A673 (cell line): ENCODE data around the gene FAM83G.

ENCODE experiments used
- CTCF ChIP-seq: fragments of 300-800, 200-600 bp; sonication (generic); conservative IDR thresholded peaks from 2 replicates; pipeline ENCODE4 v1.5.1; 2017; ENCODE audit warnings: low read depth, mild to moderate bottlenecking, antibody characterized with exemption, low read length, moderate library complexity, mixed read lengths
- EZH2 ChIP-seq: fragments of 200-600 bp; sonication (generic); IDR thresholded peaks from 2 replicates; pipeline ENCODE4 v1.6.1; 2017; ENCODE audit warnings: borderline replicate concordance, low read depth, mild to moderate bottlenecking, mixed read lengths, antibody characterized with exemption, low read length; ENCODE audit not compliant: poor library complexity, severe bottlenecking

- TF ChIP-seq CTCF = no peak
- no peak for TF ChIP-seq EZH2
Measured at GRCh38 chr17:19020016-19020415, 15.5 kb upstream of the FAM83G start.
